ENCODE measurements around the gene DDN. TPM values are rescaled to one million over a fixed set of nuclear protein-coding genes. Genes with fewer than 3 reads are reported as not detected.

Gene DDN
- total RNA-seq, 1 experiment from 2014 or later, result 0.35 TPM

DNA sequence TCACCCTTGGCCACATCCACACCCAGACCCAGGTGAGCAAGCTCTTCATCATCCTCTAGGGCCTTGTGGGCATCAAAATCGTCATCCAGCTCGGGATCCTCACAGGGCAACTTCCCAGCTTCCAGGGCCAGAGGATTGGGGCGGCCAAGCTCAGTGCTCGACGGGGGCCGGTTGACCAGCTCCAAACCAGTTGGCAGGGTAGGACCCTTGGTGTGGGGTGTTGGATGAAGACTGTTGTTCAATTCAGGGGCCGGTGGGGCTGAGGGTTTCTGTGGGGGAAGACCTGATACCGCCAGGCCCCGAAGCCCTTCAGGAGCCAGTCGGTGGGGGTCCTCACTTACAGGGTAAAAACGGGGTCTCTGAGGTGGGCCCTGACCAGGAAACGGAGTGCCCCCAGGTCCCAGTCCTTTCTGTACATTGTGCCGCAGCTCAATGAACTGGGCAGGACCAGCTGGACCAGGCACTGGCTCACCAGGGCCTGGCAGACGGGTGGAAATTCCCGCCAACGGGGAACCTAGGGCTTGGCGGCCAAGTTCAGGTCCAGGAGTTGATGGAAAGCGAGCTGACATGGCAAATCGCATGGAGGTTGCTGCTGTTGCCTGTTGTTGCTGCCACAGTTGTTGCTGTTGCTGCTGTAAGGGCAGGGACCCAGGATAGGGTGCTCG, 39.2 kb upstream of the DDN start:
- Mint-ChIP-seq H3K27me3 (ENCODE audit: low read depth) (no peaks in the 10 kb centered on the region), H3K27ac (no peak overlapping the region), H3K36me3 (ENCODE audit: insufficient read depth in 1 of 3, low read depth in 3 of 3) (peaks cover 45 to 96% (median 92%) of the 10 kb centered on the region in 3 experiments; a peak in 6 of 7 replicates), H3K9me3 (no peaks in the 10 kb centered on the region), H3K4me1 (no peaks in the 10 kb centered on the region), H3K4me3 (no peak overlapping the region)
- Histone ChIP-seq H4K8ac (replicated peaks; ENCODE audit: insufficient read length, low read depth, low read length) (no peak overlapping the region), H4K5ac (ENCODE audit: insufficient read length, low read depth, low read length) (no peak overlapping the region), H3K23me2 (ENCODE audit: insufficient read length, low read depth, low read length, poor library complexity, severe bottlenecking) (no peaks in the 10 kb centered on the region), H3K14ac (ENCODE audit: insufficient read depth, low read length) (no peak overlapping the region), H2BK5ac (ENCODE audit: insufficient read length, low read length) (no peak overlapping the region), H2BK20ac (ENCODE audit: low read depth, low read length, poor library complexity, severe bottlenecking) (no peak overlapping the region), H3T11ph (ENCODE audit: low read length) (no peak overlapping the region), H4K91ac (ENCODE audit: insufficient read length, low read depth, low read length) (no peak overlapping the region), H2AK5ac (ENCODE audit: insufficient read length, low read length) (no peak overlapping the region), H4K20me1 (ENCODE audit: control insufficient read depth, insufficient read depth, insufficient read length) (no peaks in the 10 kb centered on the region), H2BK12ac (ENCODE audit: insufficient read length, low read depth, low read length) (no peak overlapping the region), H2AFZ (ENCODE audit: low read length) (no peak overlapping the region), H3K9me3 (ENCODE audit: control insufficient read depth, low read depth, low read length) (no peaks in the 10 kb centered on the region), H3K4ac (ENCODE audit: low read depth, low read length) (no peak overlapping the region), H3K4me1 (ENCODE audit: insufficient read depth, low read length) (no peaks in the 10 kb centered on the region), H3K27me3 (ENCODE audit: insufficient read depth, low read length) (no peaks in the 10 kb centered on the region), H2BK15ac (ENCODE audit: low read depth, low read length) (no peak overlapping the region), H3K27ac (ENCODE audit: insufficient read length, low read depth, low read length) (no peak overlapping the region), H3K4me2 (ENCODE audit: insufficient read depth, insufficient read length, low read length) (no peak overlapping the region), H3K9ac (ENCODE audit: extremely low read depth, insufficient read length, low read length) (no peak overlapping the region), H3K23ac (ENCODE audit: insufficient read length, low read depth, low read length) (no peak overlapping the region), H3K56ac (ENCODE audit: insufficient read length, low read depth, low read length) (no peak overlapping the region), H2BK120ac (ENCODE audit: low read depth, low read length, poor library complexity, severe bottlenecking) (no peak overlapping the region), H3K79me2 (ENCODE audit: insufficient read depth, low read length) (no peaks in the 10 kb centered on the region), H3K18ac (ENCODE audit: insufficient read length, low read depth, low read length) (no peak overlapping the region), H3K79me1 (ENCODE audit: insufficient read depth, low read depth, low read length, poor library complexity, severe bottlenecking) (no peaks in the 10 kb centered on the region)
- TF ChIP-seq, protein P1, sequence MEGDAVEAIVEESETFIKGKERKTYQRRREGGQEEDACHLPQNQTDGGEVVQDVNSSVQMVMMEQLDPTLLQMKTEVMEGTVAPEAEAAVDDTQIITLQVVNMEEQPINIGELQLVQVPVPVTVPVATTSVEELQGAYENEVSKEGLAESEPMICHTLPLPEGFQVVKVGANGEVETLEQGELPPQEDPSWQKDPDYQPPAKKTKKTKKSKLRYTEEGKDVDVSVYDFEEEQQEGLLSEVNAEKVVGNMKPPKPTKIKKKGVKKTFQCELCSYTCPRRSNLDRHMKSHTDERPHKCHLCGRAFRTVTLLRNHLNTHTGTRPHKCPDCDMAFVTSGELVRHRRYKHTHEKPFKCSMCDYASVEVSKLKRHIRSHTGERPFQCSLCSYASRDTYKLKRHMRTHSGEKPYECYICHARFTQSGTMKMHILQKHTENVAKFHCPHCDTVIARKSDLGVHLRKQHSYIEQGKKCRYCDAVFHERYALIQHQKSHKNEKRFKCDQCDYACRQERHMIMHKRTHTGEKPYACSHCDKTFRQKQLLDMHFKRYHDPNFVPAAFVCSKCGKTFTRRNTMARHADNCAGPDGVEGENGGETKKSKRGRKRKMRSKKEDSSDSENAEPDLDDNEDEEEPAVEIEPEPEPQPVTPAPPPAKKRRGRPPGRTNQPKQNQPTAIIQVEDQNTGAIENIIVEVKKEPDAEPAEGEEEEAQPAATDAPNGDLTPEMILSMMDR (conservative IDR thresholded peaks at IDR 0.05), result no peak
- WGBS (ENCODE audit: extremely low coverage, insufficient read length, low lambda C conversion rate), result no CpG with 5 or more reads among the region's 20 CpGs
- DNase-seq, result no peak
